ENCODE measurements around the gene PARL.

DNA sequence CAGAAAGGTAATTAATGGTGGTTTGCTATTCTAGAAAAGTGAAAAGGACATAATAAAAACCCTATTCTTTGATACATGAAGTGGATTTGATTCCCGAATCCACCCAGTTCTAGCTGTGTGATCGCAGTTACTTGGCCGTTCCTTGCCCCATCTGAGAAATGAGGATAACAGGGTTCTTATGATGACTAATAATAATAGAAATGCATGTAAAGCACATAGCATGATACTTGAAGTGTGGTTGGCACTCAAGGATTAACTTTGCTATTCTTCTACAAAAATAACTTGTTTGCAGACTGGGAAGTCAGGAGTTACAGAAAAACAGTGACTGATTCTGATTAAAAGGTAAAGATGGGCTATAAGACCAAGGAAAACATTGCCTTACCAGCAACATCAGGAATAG is 26.8 kb downstream of the PARL start:
- TF ChIP-seq, protein P1, sequence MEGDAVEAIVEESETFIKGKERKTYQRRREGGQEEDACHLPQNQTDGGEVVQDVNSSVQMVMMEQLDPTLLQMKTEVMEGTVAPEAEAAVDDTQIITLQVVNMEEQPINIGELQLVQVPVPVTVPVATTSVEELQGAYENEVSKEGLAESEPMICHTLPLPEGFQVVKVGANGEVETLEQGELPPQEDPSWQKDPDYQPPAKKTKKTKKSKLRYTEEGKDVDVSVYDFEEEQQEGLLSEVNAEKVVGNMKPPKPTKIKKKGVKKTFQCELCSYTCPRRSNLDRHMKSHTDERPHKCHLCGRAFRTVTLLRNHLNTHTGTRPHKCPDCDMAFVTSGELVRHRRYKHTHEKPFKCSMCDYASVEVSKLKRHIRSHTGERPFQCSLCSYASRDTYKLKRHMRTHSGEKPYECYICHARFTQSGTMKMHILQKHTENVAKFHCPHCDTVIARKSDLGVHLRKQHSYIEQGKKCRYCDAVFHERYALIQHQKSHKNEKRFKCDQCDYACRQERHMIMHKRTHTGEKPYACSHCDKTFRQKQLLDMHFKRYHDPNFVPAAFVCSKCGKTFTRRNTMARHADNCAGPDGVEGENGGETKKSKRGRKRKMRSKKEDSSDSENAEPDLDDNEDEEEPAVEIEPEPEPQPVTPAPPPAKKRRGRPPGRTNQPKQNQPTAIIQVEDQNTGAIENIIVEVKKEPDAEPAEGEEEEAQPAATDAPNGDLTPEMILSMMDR (IDR thresholded peaks at IDR 0.05) = no peak
- no peak for TF ChIP-seq POLR2AphosphoS5 (IDR thresholded peaks at IDR 0.05; ENCODE audit: low read depth, low read length)
- TF ChIP-seq, protein P2, sequence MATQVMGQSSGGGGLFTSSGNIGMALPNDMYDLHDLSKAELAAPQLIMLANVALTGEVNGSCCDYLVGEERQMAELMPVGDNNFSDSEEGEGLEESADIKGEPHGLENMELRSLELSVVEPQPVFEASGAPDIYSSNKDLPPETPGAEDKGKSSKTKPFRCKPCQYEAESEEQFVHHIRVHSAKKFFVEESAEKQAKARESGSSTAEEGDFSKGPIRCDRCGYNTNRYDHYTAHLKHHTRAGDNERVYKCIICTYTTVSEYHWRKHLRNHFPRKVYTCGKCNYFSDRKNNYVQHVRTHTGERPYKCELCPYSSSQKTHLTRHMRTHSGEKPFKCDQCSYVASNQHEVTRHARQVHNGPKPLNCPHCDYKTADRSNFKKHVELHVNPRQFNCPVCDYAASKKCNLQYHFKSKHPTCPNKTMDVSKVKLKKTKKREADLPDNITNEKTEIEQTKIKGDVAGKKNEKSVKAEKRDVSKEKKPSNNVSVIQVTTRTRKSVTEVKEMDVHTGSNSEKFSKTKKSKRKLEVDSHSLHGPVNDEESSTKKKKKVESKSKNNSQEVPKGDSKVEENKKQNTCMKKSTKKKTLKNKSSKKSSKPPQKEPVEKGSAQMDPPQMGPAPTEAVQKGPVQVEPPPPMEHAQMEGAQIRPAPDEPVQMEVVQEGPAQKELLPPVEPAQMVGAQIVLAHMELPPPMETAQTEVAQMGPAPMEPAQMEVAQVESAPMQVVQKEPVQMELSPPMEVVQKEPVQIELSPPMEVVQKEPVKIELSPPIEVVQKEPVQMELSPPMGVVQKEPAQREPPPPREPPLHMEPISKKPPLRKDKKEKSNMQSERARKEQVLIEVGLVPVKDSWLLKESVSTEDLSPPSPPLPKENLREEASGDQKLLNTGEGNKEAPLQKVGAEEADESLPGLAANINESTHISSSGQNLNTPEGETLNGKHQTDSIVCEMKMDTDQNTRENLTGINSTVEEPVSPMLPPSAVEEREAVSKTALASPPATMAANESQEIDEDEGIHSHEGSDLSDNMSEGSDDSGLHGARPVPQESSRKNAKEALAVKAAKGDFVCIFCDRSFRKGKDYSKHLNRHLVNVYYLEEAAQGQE (IDR thresholded peaks at IDR 0.05; ENCODE audit: insufficient read depth in 1 of 2, low read depth in 2 of 2, low read length in 1 of 2) = no peak

All from Panc1 (cell line).